GM10847 (cell line): ENCODE measurements around the gene B3GNT2.
A peak's percentile ranks its signal among the peaks of the same experiment; 100 is the strongest.

Experiments
- POLR2A ChIP-seq: IDR thresholded peaks from 2 replicates; pipeline ENCODE4 v1.6.1; 2011; ENCODE audit not compliant: insufficient read length; ENCODE audit errors: extremely low read depth

Gene B3GNT2

DNA sequence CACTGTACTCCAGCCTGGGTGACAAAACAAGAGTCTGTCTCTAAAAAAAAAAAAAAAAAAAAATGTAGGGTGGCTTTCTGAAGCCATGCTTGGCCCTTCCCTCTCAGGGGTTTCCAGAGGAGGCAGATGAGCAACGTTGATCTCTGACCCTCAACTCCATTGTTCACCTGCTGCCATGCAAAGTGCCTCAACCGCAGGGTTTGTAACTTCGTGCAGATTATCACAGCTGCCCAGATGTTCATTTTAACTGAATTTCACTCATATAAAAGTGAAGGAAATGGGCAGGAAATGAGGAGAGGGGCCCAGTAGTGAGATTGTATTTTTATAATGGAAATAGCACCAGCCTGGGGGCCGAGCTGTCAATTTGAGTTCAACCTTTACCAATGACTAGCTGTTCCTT, 14.9 kb upstream of the B3GNT2 start:
- TF ChIP-seq POLR2A = no peak

DNA sequence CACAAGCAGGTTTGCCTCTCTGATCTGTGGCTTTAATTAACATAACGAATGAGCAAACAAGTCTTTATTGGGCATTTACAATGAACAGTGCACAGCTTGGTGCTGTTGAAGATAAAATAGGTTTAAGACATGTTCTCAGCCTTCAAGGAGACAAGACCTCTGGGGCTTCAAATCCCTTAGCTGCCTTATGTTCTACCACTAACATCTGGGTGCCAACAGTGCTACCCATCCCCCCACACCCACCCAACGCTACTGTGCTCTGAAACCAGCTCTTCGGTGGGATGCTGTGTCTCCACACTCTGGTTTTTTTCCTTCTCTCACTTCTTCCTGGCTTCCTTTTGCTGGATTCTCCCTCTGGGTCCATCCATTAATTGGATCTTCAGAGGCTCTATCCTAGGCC, 14.1 kb upstream of the B3GNT2 start:
- no peak for TF ChIP-seq POLR2A

- TF ChIP-seq POLR2A = no peak
Observed at GRCh38 chr2:62184512-62185230, 11.2 kb upstream of the B3GNT2 start.

DNA sequence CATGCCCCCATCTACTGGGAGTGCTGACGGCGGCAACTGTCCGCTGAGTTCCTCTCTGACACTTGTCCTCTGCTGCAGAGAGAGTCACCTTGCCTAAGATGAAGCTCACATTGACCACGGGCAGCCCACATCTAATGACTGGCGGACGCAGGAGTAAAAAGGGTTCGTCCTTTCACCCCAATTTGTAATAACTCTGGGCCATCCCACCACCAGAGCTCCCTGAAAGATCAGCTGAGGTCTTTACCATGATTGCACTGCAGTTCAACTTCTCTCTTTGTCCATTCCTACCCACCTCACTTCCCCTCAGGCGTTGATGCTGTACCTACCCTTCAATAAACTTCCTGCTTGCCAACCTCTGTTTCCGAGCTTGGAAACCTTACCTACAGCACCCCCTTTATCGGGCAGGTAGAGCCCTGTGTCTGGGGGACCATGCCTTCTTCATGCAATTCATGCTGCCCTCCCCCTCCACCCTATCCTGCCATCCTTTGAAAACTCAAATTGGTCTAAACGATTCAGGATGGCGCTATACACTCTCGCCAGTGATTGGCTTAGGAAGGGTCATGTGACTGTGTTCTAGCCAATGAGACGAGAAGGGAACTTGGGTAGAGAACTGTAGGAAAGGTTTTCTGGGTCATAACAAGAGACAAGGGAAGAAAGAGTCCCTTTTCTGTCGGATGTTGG, 10.3 kb upstream of the B3GNT2 start:
- TF ChIP-seq POLR2A = no peak

GRCh38 chr2:62186156-62186905, 9.6 kb upstream of the B3GNT2 start:
- TF ChIP-seq POLR2A = no peak

DNA sequence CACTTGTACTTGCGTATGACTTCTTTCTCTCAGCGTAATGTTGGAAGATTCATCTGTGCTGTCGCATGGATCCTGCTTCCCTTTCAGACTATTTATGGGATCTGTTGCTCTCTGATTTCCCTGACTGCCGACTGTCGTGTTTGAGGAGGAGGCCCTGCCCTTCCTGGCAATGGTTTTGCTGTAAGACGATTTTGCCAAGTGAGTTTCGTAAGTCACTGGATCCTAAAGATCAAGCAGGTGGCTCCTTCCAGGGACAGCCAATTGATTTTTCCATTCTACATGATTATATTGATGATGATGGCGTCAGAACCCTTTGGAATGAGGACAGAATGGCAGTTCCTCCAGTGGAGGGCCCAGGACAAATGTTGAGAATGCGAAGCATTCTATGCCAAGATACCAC, 8.7 kb upstream of the B3GNT2 start:
- TF ChIP-seq POLR2A = no peak

DNA sequence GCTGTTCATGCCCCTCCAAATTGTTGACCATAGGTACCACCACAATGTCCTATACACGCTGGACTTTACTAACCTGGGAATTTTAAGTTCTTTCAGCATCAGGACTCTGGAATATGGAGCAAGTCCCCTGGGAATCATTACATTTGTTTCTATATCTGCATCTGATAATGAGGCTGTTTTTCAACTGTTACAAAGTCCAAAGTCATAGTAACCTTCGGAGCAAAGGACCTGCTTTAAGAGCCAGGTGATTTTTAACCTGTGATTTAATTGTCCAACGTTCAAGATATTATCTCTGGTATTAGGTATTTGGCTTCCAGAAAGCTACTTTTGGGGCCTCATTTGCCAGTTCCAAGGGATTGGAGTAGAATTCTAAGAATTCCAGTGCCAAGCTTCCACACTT, 7.5 kb upstream of the B3GNT2 start:
- TF ChIP-seq POLR2A = no peak

DNA sequence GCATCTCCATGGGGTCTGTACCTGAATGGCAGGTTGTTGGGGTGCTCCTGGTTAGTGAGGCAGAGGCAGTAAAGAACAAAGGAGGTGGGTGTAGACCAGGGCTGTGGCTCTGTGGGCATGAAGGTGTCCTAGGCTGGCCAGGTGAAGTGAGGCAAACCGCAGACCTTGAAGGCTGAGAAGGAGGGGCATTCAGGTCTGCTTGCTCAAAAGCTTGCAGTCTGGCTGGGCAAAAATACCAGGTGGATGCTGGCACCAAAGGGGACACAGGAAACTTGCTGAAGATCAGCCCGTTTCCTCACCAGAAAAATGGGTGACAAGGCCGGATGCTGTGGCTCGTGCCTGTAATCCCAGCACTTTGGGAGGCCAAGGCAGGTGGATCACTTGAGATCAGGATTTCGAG, 6.7 kb upstream of the B3GNT2 start:
- TF ChIP-seq POLR2A = no peak

GRCh38 chr2:62192811-62193210, 3.1 kb upstream of the B3GNT2 start:
- no peak for TF ChIP-seq POLR2A

- TF ChIP-seq POLR2A = peak; percentile 5
Observed at GRCh38 chr2:62194558-62195420, 1.1 kb upstream of the B3GNT2 start.

- TF ChIP-seq POLR2A = no peak
Observed at GRCh38 chr2:62196278-62196901, 475 bp downstream of the B3GNT2 start.

- TF ChIP-seq POLR2A = no peak
Observed at GRCh38 chr2:62197011-62197924, 1.4 kb downstream of the B3GNT2 start.

- TF ChIP-seq POLR2A = no peak
Observed at GRCh38 chr2:62197925-62198633, 2.2 kb downstream of the B3GNT2 start.
